Calu3 (cell line): Measurements from ENCODE around the gene LNX2. TPM values are rescaled to one million over a fixed set of nuclear protein-coding genes. Genes with fewer than 3 reads are reported as not detected.

Source experiments
- BruUV-seq: library from RNA; stranded (reverse); fragments of 400-500 nt; replicated peaks from 2 replicates; lab custom pipeline; 2021; lab: Mats Ljungman, UMichigan
- CTCF ChIA-PET: fragments of 300-600 bp; sonication (Branson Sonifier 250); formaldehyde crosslinking; loops from one replicate; lab custom pipeline; 2022; ENCODE audit warnings: antibody characterized with exemption; lab: Charles Lee
- DNase-seq: peaks from one replicate; pipeline ENCODE4 v3.0.0; 2022
- H3K27ac Mint-ChIP-seq: one replicate; pipeline ENCODE4 v1.8.0; 2022; ENCODE audit warnings: mixed read lengths; ENCODE audit not compliant: unreplicated experiment
- H3K27me3 Mint-ChIP-seq: one replicate; pipeline ENCODE4 v1.8.0; 2022; ENCODE audit warnings: mixed read lengths; ENCODE audit not compliant: unreplicated experiment
- H3K36me3 Mint-ChIP-seq: one replicate; pipeline ENCODE4 v1.8.0; 2022; ENCODE audit warnings: mild to moderate bottlenecking, moderate library complexity, mixed read lengths; ENCODE audit not compliant: insufficient read depth, unreplicated experiment
- H3K4me1 Mint-ChIP-seq: one replicate; pipeline ENCODE4 v1.8.0; 2022; ENCODE audit warnings: mild to moderate bottlenecking, low read depth, mixed read lengths; ENCODE audit not compliant: unreplicated experiment
- H3K4me3 Mint-ChIP-seq: one replicate; pipeline ENCODE4 v1.8.0; 2022; ENCODE audit warnings: mild to moderate bottlenecking, low read depth, moderate library complexity, mixed read lengths; ENCODE audit not compliant: unreplicated experiment
- H3K9me3 Mint-ChIP-seq: one replicate; pipeline ENCODE4 v1.8.0; 2022; ENCODE audit warnings: low read depth, mixed read lengths; ENCODE audit not compliant: unreplicated experiment
- CTCF ChIP-seq: fragments of 200-600 bp; IDR thresholded peaks from one replicate; pipeline ENCODE4 v1.8.0; 2022; ENCODE audit warnings: antibody characterized with exemption; ENCODE audit not compliant: unreplicated experiment
- intact Hi-C: fragments of 100-400 bp; cut with micrococcal nuclease; formaldehyde crosslinking; loops from one replicate; pipeline ENCODE4 v1.10.0; 2022; ENCODE audit not compliant: unreplicated experiment
- total RNA-seq: library from RNA; stranded (reverse); gene quantifications from 2 replicates; pipeline ENCODE4 v1.2.3, GENCODE V29; 2022

Gene LNX2
- total RNA-seq, 1 experiment from 2014 or later, result 11.0 TPM

GRCh38 chr13:27542220-27542619 lies 78.1 kb downstream of the LNX2 start:
- no peak for TF ChIP-seq CTCF

DNA sequence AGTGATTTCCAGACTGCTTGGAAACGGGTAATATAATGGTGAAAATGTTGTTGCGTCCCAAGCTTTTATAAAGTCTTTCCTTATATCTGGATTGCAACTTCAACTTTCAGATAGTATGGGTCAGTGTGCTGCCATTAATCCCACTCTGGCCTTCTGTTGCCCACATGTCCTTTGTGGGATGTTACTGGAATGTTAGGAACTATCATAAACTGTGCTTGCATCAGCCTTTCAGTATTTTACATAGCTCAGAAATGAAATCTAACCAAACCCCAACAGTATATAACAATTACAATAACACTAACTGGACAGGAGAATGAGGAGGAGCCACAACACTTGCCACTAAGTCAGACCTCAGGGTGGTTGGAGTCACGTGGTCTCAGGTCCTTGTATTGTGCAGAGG lies 78.9 kb downstream of the LNX2 start:
- DNase-seq, result no peak
- BruUV-seq, result no TSS peak
- H3K27me3 Mint-ChIP-seq, result no peaks in the 10 kb centered on the region
- intact Hi-C loops, result no loop called here
- CTCF ChIA-PET, result no interaction called here
- H3K27ac Mint-ChIP-seq, result no peak overlapping the region
- H3K36me3 Mint-ChIP-seq, result no peaks in the 10 kb centered on the region
- H3K9me3 Mint-ChIP-seq, result no peaks in the 10 kb centered on the region
- no peak for TF ChIP-seq CTCF
- H3K4me3 Mint-ChIP-seq, result no peak overlapping the region
- no peaks in the 10 kb centered on the region for H3K4me1 Mint-ChIP-seq

More at GRCh38 chr13:27542220-27542619, 78.1 kb downstream of the LNX2 start:
- DNase-seq, result no peak
- intact Hi-C loops, result no loop called here
- CTCF ChIA-PET, result no interaction called here
- Mint-ChIP-seq H3K4me3 (no peak overlapping the region), H3K9me3 (no peaks in the 10 kb centered on the region), H3K27me3 (no peaks in the 10 kb centered on the region), H3K27ac (no peak overlapping the region), H3K36me3 (no peaks in the 10 kb centered on the region), H3K4me1 (no peaks in the 10 kb centered on the region)
- BruUV-seq, result no TSS peak

- no peak overlapping the region for H3K4me3 Mint-ChIP-seq
- H3K9me3 Mint-ChIP-seq, result no peaks in the 10 kb centered on the region
- no peaks in the 10 kb centered on the region for H3K36me3 Mint-ChIP-seq
- TF ChIP-seq CTCF, result no peak
- H3K27me3 Mint-ChIP-seq, result no peaks in the 10 kb centered on the region
- H3K4me1 Mint-ChIP-seq, result no peaks in the 10 kb centered on the region
- CTCF ChIA-PET, result no interaction called here
- no peak for DNase-seq
- intact Hi-C loops, result loop anchor here (10.0 kb wide), 3 partner anchors 178 to 448 kb away; partner anchors contain the start of gene URAD
- no TSS peak for BruUV-seq
- no peak overlapping the region for H3K27ac Mint-ChIP-seq
Measured at GRCh38 chr13:27536361-27537101, 83.8 kb downstream of the LNX2 start.

- no TSS peak for BruUV-seq
- Mint-ChIP-seq H3K27ac (no peak overlapping the region), H3K4me1 (no peaks in the 10 kb centered on the region), H3K36me3 (no peaks in the 10 kb centered on the region), H3K4me3 (no peak overlapping the region), H3K9me3 (no peaks in the 10 kb centered on the region), H3K27me3 (no peaks in the 10 kb centered on the region)
- CTCF ChIA-PET, result no interaction called here
- TF ChIP-seq CTCF, result no peak
- intact Hi-C loops, result loop anchor here (10.0 kb wide), 3 partner anchors 179 to 449 kb away; partner anchors contain the start of gene URAD
- DNase-seq, result no peak
Measured at GRCh38 chr13:27535546-27535945, 84.8 kb downstream of the LNX2 start.
